ENCODE data around the gene KHDC1L. TPM values are rescaled to one million over a fixed set of nuclear protein-coding genes. Genes with fewer than 3 reads are reported as not detected.
"Not testable (repeated sequence)": the region's sequence is repeated elsewhere in the genome, so short reads cannot be mapped to it uniquely, and the experiment has no call there.

Gene KHDC1L
- total and polyA plus RNA-seq, 2 experiments from 2014 or later = not detected

- Histone ChIP-seq H3F3A (replicated peaks; ENCODE audit: low read depth) (no peaks in the 10 kb centered on the region), H3K4me1 (ENCODE audit: insufficient read depth) (peaks cover 18% of the 10 kb centered on the region), H2AFZ (no peak overlapping the region), H3K4me3 (no peak overlapping the region), H3K9me2 (ENCODE audit: insufficient read depth) (no peaks in the 10 kb centered on the region), H3K27me3 (ENCODE audit: insufficient read depth) (no peaks in the 10 kb centered on the region), H3K4me2 (no peak overlapping the region), H3K27ac (ENCODE audit: low read depth) (no peak overlapping the region), H3K36me3 (ENCODE audit: insufficient read depth) (no peaks in the 10 kb centered on the region), H3K79me2 (replicated peaks; ENCODE audit: insufficient read depth) (peaks cover 1% of the 10 kb centered on the region; the same call in 1 of the 2 replicates), H4K20me1 (replicated peaks; ENCODE audit: insufficient read depth) (no peaks in the 10 kb centered on the region)
- Mint-ChIP-seq H3K9me3 (no peaks in the 10 kb centered on the region), H3K36me3 (ENCODE audit: low read depth) (no peaks in the 10 kb centered on the region), H3K27ac (no peak overlapping the region), H3K4me1 (peaks cover 16% of the 10 kb centered on the region), H3K4me3 (no peak overlapping the region), H3K27me3 (ENCODE audit: insufficient read depth, low read depth, poor library complexity) (no peaks in the 10 kb centered on the region)
- peak; percentile 35 for DNase-seq (ENCODE audit: low spot score)
- ATAC-seq = peak; percentile 21
- TF ChIP-seq EZH2 (IDR thresholded peaks at IDR 0.05; ENCODE audit: low read depth, unreplicated experiment) (no peak), POLR2AphosphoS5 (IDR thresholded peaks at IDR 0.05; ENCODE audit: low read depth) (no peak), STAT1 (IDR thresholded peaks at IDR 0.05; ENCODE audit: unreplicated experiment) (no peak), CTCF (conservative IDR thresholded peaks at IDR 0.05; ENCODE audit: low read depth in 2 of 2) (peak; percentile 18 to 45; a peak in 3 of 4 replicates), ZNF114 (CRISPR knock-in tag; IDR thresholded peaks at IDR 0.05) (no peak)
Measured at GRCh38 chr6:73258721-73259120, 33.4 kb upstream of the KHDC1L start.

DNA sequence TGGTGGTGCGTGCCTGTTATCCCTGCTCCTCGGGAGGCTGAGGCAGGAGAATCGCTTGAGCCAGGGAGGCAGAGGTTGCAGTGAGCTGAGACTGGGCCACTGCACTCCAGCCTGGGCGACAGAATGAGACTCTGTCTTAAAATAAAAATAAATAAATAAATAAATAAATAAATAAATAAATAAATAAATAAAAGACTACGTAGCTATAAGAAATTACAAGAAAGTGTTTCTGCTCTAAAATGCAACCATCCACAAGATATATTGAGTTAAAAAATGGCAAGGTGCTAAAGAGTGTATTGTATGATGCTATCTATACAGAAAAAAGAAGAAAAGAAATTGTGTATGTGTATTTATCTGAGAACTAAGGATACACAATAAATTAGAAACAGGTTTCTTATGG, 29.0 kb upstream of the KHDC1L start:
- H3K9me2 ChIP-seq (ENCODE audit: insufficient read depth); H3K27ac ChIP-seq (ENCODE audit: low read depth); H3K36me3 ChIP-seq (ENCODE audit: insufficient read depth); ATAC-seq; H3K9me3 Mint-ChIP-seq; H3K27me3 Mint-ChIP-seq (ENCODE audit: insufficient read depth, low read depth, poor library complexity); H3K27me3 ChIP-seq (ENCODE audit: insufficient read depth); H3F3A ChIP-seq (replicated peaks; ENCODE audit: low read depth); H3K4me1 Mint-ChIP-seq; H2AFZ ChIP-seq; DNase-seq (ENCODE audit: low spot score); H4K20me1 ChIP-seq (replicated peaks; ENCODE audit: insufficient read depth); H3K4me3 Mint-ChIP-seq; H3K79me2 ChIP-seq (replicated peaks; ENCODE audit: insufficient read depth); H3K36me3 Mint-ChIP-seq (ENCODE audit: low read depth); H3K27ac Mint-ChIP-seq; H3K4me3 ChIP-seq; H3K4me1 ChIP-seq (ENCODE audit: insufficient read depth); H3K4me2 ChIP-seq: not testable (repeated sequence)

DNA sequence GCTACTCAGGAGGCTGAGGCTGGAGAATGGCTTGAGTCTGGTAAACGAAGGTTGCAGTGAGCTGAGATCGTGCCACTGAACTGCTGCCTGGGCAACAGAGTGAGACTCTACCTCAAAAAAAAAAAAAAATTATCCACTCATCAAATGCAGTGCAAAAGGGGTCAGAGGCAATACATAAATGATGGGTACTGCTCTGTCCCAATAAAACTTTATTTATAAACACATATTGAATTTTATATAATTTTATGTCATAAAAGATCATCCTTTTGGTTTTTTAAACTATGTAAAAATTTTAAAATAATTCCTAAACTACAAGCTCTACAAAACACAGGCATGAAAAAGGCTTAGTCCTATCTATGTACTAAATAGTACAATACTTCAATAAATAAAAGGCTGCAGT, 27.4 kb upstream of the KHDC1L start:
- DNase-seq (ENCODE audit: low spot score) (no peak), ATAC-seq (no peak)
- H3K4me1 ChIP-seq (ENCODE audit: insufficient read depth) = no peaks in the 10 kb centered on the region
- H3K4me3 Mint-ChIP-seq = no peak overlapping the region
- no peak overlapping the region for H3K4me3 ChIP-seq
- H3K36me3 ChIP-seq (ENCODE audit: insufficient read depth) = no peaks in the 10 kb centered on the region
- H3K4me1 Mint-ChIP-seq = peaks cover 6% of the 10 kb centered on the region; the same call in 2 of the 3 replicates
- no peaks in the 10 kb centered on the region for H3F3A ChIP-seq (replicated peaks; ENCODE audit: low read depth)
- no peaks in the 10 kb centered on the region for H3K27me3 ChIP-seq (ENCODE audit: insufficient read depth)
- H2AFZ ChIP-seq = no peak overlapping the region
- H3K27ac Mint-ChIP-seq = no peak overlapping the region
- H3K79me2 ChIP-seq (replicated peaks; ENCODE audit: insufficient read depth) = no peaks in the 10 kb centered on the region
- no peaks in the 10 kb centered on the region for H3K9me2 ChIP-seq (ENCODE audit: insufficient read depth)
- no peak overlapping the region for H3K27ac ChIP-seq (ENCODE audit: low read depth)
- no peak overlapping the region for H3K4me2 ChIP-seq
- H3K9me3 Mint-ChIP-seq = no peaks in the 10 kb centered on the region
- H3K27me3 Mint-ChIP-seq (ENCODE audit: insufficient read depth, low read depth, poor library complexity) = peaks cover 1% of the 10 kb centered on the region
- H3K36me3 Mint-ChIP-seq (ENCODE audit: low read depth) = no peaks in the 10 kb centered on the region
- TF ChIP-seq CREB1 (CRISPR knock-in tag; IDR thresholded peaks at IDR 0.05; ENCODE audit: low read depth) = no peak
- TF ChIP-seq CTCF (conservative IDR thresholded peaks at IDR 0.05; ENCODE audit: low read depth in 2 of 2) = no peak
- TF ChIP-seq EZH2phosphoT487 (IDR thresholded peaks at IDR 0.05; ENCODE audit: unreplicated experiment) = no peak
- no peak for TF ChIP-seq ZNF331 (CRISPR knock-in tag; IDR thresholded peaks at IDR 0.05; ENCODE audit: low read depth)
- no peak for TF ChIP-seq JUNB (IDR thresholded peaks at IDR 0.05; ENCODE audit: unreplicated experiment)
- no peak for TF ChIP-seq STAT1 (IDR thresholded peaks at IDR 0.05; ENCODE audit: unreplicated experiment)
- H4K20me1 ChIP-seq (replicated peaks; ENCODE audit: insufficient read depth) = no peaks in the 10 kb centered on the region
